Central memory CD8-positive, alpha-beta T cell (primary cell): ENCODE measurements around the gene HTT.
"Not testable (repeated sequence)": the region's sequence is repeated elsewhere in the genome, so short reads cannot be mapped to it uniquely, and the experiment has no call there.

Source experiments
- ATAC-seq: fragments of 150-1000 bp; cut with Tn5 transposase; replicated peaks from 2 replicates; pipeline ENCODE4 v1.10.0; 2022; ENCODE audit warnings: mild to moderate bottlenecking, moderate FRiP score, moderate number of reproducible peaks; ENCODE audit not compliant: poor library complexity, severe bottlenecking; ENCODE audit errors: extremely low read depth
- DNase-seq, 2 donors: peaks; one replicate each; pipeline ENCODE4 v3.0.0; 2021; ENCODE audit warnings: low spot score in 2 of 2
- H3K27ac Mint-ChIP-seq: one replicate; pipeline ENCODE4 v1.8.0; 2022; ENCODE audit warnings: low read depth, mild to moderate bottlenecking, moderate library complexity, mixed read lengths
- H3K27me3 Mint-ChIP-seq: one replicate; pipeline ENCODE4 v1.8.0; 2022; ENCODE audit warnings: mixed read lengths
- H3K36me3 Mint-ChIP-seq: one replicate; pipeline ENCODE4 v1.8.0; 2022; ENCODE audit warnings: mild to moderate bottlenecking, moderate library complexity, mixed read lengths; ENCODE audit not compliant: insufficient read depth
- H3K4me1 Mint-ChIP-seq: one replicate; pipeline ENCODE4 v1.8.0; 2022; ENCODE audit warnings: mixed read lengths
- H3K4me3 Mint-ChIP-seq: one replicate; pipeline ENCODE4 v1.8.0; 2022; ENCODE audit warnings: mild to moderate bottlenecking, moderate library complexity, mixed read lengths
- H3K9me3 Mint-ChIP-seq: one replicate; pipeline ENCODE4 v1.8.0; 2022; ENCODE audit warnings: mixed read lengths

Gene HTT

GRCh38 chr4:3137908-3138307 lies 63.4 kb downstream of the HTT start:
- no peaks in the 10 kb centered on the region for H3K27me3 Mint-ChIP-seq
- no peak overlapping the region for H3K27ac Mint-ChIP-seq
- no peaks in the 10 kb centered on the region for H3K4me1 Mint-ChIP-seq
- DNase-seq (no peak), ATAC-seq (no peak)
- no peaks in the 10 kb centered on the region for H3K9me3 Mint-ChIP-seq
- H3K4me3 Mint-ChIP-seq: no peak overlapping the region
- peaks cover 56% of the 10 kb centered on the region for H3K36me3 Mint-ChIP-seq

GRCh38 chr4:3145234-3145924 lies 70.9 kb downstream of the HTT start:
- H3K4me1 Mint-ChIP-seq: no peaks in the 10 kb centered on the region
- H3K27me3 Mint-ChIP-seq: no peaks in the 10 kb centered on the region
- no peak for ATAC-seq
- no peaks in the 10 kb centered on the region for H3K9me3 Mint-ChIP-seq
- H3K27ac Mint-ChIP-seq: no peak overlapping the region
- H3K4me3 Mint-ChIP-seq: no peak overlapping the region
- DNase-seq: no peak
- H3K36me3 Mint-ChIP-seq: peaks cover 56% of the 10 kb centered on the region

- ATAC-seq (no peak), DNase-seq (no peak)
- H3K36me3 Mint-ChIP-seq: peaks cover 57% of the 10 kb centered on the region
- H3K27me3 Mint-ChIP-seq: no peaks in the 10 kb centered on the region
- no peak overlapping the region for H3K4me3 Mint-ChIP-seq
- H3K27ac Mint-ChIP-seq: no peak overlapping the region
- peaks cover 5% of the 10 kb centered on the region for H3K4me1 Mint-ChIP-seq
- no peaks in the 10 kb centered on the region for H3K9me3 Mint-ChIP-seq
Measured at GRCh38 chr4:3148926-3149325, 74.4 kb downstream of the HTT start.

- not testable (repeated sequence) for H3K4me3 Mint-ChIP-seq, DNase-seq, H3K27me3 Mint-ChIP-seq, H3K9me3 Mint-ChIP-seq, ATAC-seq
- peak overlapping the region; percentile 74 for H3K27ac Mint-ChIP-seq
- peaks cover 10% of the 10 kb centered on the region for H3K4me1 Mint-ChIP-seq
- peaks cover 63% of the 10 kb centered on the region for H3K36me3 Mint-ChIP-seq
Measured at GRCh38 chr4:3151238-3151637, 76.8 kb downstream of the HTT start.

GRCh38 chr4:3157366-3157765 lies 82.9 kb downstream of the HTT start:
- Mint-ChIP-seq H3K27me3 (no peaks in the 10 kb centered on the region), H3K36me3 (peaks cover 62% of the 10 kb centered on the region), H3K4me1 (peaks cover 15% of the 10 kb centered on the region), H3K4me3 (no peak overlapping the region), H3K27ac (peak overlapping the region; percentile 63), H3K9me3 (peaks cover 5% of the 10 kb centered on the region)
- no peak for DNase-seq
- ATAC-seq: no peak

GRCh38 chr4:3158841-3159240 lies 84.4 kb downstream of the HTT start:
- H3K36me3 Mint-ChIP-seq: peaks cover 57% of the 10 kb centered on the region
- H3K4me3 Mint-ChIP-seq: no peak overlapping the region
- peaks cover 30% of the 10 kb centered on the region for H3K4me1 Mint-ChIP-seq
- ATAC-seq (no peak), DNase-seq (no peak)
- peaks cover 8% of the 10 kb centered on the region for H3K9me3 Mint-ChIP-seq
- H3K27ac Mint-ChIP-seq: no peak overlapping the region
- no peaks in the 10 kb centered on the region for H3K27me3 Mint-ChIP-seq

- Mint-ChIP-seq H3K27me3 (no peaks in the 10 kb centered on the region), H3K4me1 (peaks cover 38% of the 10 kb centered on the region), H3K4me3 (no peak overlapping the region), H3K27ac (no peak overlapping the region), H3K9me3 (peaks cover 8% of the 10 kb centered on the region), H3K36me3 (peaks cover 46% of the 10 kb centered on the region)
- ATAC-seq (no peak), DNase-seq (no peak)
Measured at GRCh38 chr4:3160438-3160837, 86.0 kb downstream of the HTT start.

GRCh38 chr4:3161044-3161443 lies 86.6 kb downstream of the HTT start:
- H3K4me1 Mint-ChIP-seq: peaks cover 42% of the 10 kb centered on the region
- H3K36me3 Mint-ChIP-seq: peaks cover 46% of the 10 kb centered on the region
- ATAC-seq, H3K27me3 Mint-ChIP-seq, DNase-seq, H3K9me3 Mint-ChIP-seq, H3K27ac Mint-ChIP-seq, H3K4me3 Mint-ChIP-seq: not testable (repeated sequence)

GRCh38 chr4:3166434-3166833 lies 92.0 kb downstream of the HTT start:
- not testable (repeated sequence) for H3K27ac Mint-ChIP-seq, H3K9me3 Mint-ChIP-seq, H3K27me3 Mint-ChIP-seq, DNase-seq, H3K4me3 Mint-ChIP-seq, ATAC-seq
- Mint-ChIP-seq H3K4me1 (peaks cover 55% of the 10 kb centered on the region), H3K36me3 (peaks cover 25% of the 10 kb centered on the region)

- no peaks in the 10 kb centered on the region for H3K27me3 Mint-ChIP-seq
- H3K36me3 Mint-ChIP-seq: peaks cover 27% of the 10 kb centered on the region
- H3K4me3 Mint-ChIP-seq: no peak overlapping the region
- DNase-seq (no peak), ATAC-seq (no peak)
- H3K9me3 Mint-ChIP-seq: no peaks in the 10 kb centered on the region
- peaks cover 39% of the 10 kb centered on the region for H3K4me1 Mint-ChIP-seq
- H3K27ac Mint-ChIP-seq: peak overlapping the region; percentile 58
Measured at GRCh38 chr4:3168029-3168428, 93.5 kb downstream of the HTT start.

- no peaks in the 10 kb centered on the region for H3K27me3 Mint-ChIP-seq
Measured at GRCh38 chr4:3174371-3175338, 100.2 kb downstream of the HTT start.

GRCh38 chr4:3176367-3177229 lies 102.1 kb downstream of the HTT start:
- no peaks in the 10 kb centered on the region for H3K27me3 Mint-ChIP-seq
- ATAC-seq (no peak), DNase-seq (no peak)
- peaks cover 5% of the 10 kb centered on the region for H3K4me1 Mint-ChIP-seq
- no peak overlapping the region for H3K27ac Mint-ChIP-seq
- no peak overlapping the region for H3K4me3 Mint-ChIP-seq
- H3K9me3 Mint-ChIP-seq: no peaks in the 10 kb centered on the region
- peaks cover 53% of the 10 kb centered on the region for H3K36me3 Mint-ChIP-seq

More at GRCh38 chr4:3174371-3175338, 100.2 kb downstream of the HTT start:
- peaks cover 13% of the 10 kb centered on the region for H3K4me1 Mint-ChIP-seq
- H3K4me3 Mint-ChIP-seq: no peak overlapping the region
- no peak overlapping the region for H3K27ac Mint-ChIP-seq
- peaks cover 53% of the 10 kb centered on the region for H3K36me3 Mint-ChIP-seq
- ATAC-seq (peak; percentile 60), DNase-seq (no peak)
- no peaks in the 10 kb centered on the region for H3K9me3 Mint-ChIP-seq
